HG02610 (cell line): ENCODE data around the gene MTCL1.

ENCODE experiments used
- ATAC-seq: cut with Tn5 transposase; IDR thresholded peaks from one replicate; pipeline ENCODE4 v1.9.1; 2021; ENCODE audit warnings: mild to moderate bottlenecking, moderate library complexity; ENCODE audit not compliant: unreplicated experiment

The MTCL1 gene

DNA sequence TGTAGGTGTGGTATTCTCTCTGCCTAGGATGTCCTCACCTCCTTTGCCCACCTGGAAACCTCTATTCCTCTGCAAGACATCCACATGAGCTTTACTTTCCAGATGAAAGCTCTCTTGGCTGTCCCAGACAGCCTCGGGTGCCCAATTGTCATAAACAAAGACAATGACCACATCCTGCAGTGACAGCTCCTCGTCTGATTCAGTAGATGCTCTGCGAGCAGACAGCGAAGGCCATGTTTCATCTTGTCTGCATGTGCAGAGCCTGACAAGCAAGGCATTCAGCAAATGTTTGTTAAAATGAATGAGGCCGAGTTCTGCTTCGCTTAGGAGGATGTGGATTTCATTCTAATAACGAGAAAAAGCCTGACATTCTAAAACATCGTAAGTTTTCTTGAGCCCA, 150.9 kb downstream of the MTCL1 start:
- ATAC-seq = no peak

DNA sequence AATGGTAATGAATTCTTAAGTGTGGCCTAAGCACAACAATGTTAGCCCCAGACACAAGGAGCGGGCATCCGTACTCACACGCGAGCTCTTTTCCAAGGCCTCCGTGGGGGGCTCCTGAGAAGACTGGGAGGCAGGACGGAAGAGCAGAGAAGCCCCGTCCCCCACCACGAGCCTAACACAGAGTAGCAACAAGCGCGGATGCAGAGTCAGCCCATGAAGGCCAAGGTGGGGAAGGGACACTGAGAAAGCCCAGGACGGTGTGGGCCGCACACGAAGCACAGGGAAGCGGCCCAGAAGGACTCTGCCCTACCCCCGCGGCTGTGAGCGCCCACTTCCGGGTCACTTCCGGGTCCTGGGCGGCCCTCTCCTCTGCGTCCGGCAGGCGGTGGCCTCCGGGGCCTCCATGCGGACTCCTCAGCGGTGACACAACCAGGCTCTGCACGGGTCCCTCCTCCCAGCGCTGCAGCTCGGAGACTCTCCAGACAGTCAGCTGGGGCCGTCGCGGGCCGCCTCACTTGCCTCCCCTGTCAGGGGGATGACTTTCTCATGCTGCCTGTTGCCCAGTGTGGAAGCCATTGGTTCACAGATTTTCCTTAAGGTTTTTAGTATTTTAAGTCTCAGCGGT, 151.5 kb downstream of the MTCL1 start:
- no peak for ATAC-seq

DNA sequence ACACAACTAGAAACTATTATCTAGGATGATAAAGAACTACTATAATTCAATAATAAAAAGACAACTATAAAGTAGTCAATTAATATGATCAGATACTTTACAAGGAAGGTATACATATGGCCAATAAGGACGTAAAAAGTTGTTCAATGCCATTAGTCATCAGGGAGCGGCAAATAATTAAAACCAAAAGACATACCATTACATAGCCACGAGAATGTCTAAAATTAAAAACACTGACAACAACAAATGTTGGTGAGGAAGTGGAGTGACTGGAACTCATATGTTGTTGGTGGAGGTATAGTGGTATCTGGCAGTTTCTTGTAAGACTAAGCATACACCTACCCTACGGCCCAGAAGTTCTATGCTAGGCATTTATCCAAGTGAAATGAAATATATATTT, 152.4 kb downstream of the MTCL1 start:
- no peak for ATAC-seq

DNA sequence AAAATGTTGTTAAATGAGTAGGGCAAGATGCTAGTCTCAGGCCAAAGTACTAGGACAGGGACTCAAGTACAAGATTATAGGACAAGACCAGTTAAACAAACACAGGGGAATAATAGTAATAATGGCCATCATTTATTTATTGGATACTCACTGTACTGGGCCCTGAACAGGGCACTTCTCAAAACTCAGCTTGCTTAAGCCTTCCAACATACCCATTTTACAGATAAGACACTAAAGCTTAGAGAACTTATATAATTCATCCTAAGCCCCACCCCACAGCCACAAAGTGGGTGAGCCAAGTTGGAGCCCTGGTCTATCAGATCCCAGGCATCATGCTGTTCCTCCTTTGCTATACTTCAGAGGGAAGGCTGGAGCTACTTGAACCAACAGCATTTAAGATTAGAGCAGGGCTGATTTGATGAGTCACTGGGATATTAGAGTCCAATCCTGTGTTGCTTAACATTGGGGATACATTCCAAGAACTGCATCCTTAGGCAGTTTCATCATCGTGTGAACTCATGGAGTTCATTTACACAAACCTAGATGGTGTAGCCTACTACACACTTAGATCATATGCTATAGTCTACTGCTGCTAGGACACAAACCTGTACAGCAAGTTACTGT, 153.6 kb downstream of the MTCL1 start:
- ATAC-seq = no peak

DNA sequence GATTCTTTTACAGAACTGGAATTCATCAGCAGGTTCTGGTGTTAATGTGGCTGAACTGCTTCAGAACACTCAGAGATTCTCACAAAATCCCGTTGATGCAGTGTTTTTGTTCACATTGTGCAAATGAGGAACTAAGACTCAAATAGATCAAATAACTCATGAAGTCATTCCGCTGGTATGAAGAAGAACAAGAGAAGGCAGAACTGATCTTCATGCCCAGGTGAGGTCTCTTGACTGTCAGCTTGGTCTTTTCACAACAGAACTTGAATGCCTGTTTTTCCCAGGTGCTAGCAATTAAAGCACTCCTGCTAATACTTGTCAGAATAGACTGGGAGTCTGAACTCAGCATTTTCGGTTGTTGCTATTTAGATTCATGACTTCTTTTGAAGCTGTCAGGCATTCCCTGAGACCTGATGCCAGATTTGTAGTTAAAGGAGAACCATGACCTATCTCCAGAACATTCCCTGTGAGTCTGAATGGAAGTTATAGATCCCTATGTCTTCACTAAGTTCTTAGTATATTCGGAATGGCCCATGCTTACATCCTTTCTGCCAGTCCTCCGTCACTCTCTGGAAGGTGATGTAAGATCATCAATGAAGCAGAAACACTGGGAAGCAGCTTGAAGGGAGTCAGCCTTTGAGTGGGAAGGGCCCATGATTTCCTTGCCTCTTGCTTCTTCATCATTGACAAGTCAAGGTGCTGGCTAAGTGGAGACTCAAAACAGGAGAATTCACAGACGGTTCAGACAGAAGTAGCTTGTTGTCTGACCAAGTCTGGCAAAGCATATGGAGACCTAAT, 155.7 kb downstream of the MTCL1 start:
- no peak for ATAC-seq

DNA sequence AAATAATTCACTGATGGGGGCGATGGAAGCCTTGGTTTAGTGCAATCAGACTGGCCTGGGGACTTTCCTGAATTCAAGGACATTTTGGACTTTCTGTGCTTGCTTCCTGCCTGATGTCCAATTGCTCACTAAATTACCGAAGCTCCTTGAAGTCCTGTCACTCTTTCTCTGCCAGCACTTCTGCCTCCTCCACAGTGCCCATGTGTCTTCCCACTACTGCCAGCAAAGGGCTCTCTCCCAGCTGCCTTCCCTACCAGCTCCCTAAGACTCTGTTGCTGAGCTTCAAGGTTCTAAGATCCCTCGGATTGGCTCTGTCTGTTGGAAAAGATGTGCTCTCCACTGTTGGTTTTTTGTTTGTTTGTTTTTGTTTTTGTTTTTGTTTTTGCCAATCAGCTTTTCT, 158.1 kb downstream of the MTCL1 start:
- no peak for ATAC-seq

DNA sequence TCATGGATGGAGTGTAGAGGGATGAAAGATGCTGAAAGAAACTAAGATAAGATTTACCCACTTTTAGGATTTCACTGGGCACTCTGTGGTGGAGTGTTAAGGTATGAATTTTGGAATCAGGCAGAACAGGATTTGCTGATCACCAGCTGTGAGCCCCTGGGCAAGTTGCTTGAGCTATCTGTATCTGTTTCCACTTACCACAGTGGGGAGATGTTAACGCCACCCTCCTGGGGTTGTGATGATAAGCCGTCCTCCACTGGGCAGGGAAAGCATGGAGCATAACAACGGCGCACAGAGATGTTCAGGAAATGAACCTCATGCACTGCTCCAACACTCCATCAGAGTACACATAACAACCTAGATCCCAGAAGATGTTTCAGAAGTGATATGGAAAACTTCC, 160.6 kb downstream of the MTCL1 start:
- no peak for ATAC-seq

DNA sequence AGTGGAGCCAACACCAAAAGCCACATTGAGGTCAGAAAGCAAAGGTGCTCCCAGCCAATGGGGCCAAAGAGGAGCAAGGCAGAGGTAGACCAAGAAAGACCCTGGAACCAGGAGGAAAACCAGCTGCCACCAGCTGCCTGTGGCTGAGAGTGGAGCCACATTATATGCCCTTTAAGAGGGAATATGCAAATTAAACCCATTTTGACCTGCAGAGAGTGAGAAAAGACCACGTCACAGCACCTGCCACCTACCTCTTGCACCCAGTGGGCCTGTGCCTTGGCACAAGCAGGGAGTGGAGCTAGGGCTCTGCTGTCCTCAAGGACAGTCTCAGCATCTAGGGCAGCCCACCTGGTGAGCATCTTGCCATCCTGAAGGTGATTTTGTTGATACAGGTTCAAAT, 161.3 kb downstream of the MTCL1 start:
- ATAC-seq = no peak

DNA sequence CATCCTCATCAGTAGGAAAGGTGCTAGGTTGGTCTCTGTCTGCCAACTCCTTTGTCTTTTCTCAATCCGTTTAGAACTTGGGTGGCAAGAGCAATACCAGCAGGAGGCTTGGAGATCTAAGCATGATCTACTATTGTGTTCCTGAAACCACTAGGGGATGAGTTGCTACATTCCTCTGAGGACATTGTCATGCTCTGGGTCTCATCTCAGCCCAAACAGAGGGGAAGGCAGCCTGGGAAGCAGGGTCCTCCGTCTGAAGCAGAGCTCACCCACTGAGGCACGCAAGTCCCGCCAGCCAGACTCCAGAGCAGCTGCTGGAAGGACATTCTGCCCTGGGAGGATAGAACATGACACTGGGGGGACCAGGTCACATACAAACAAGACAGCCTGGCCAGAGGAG, 162.9 kb downstream of the MTCL1 start:
- ATAC-seq = no peak

DNA sequence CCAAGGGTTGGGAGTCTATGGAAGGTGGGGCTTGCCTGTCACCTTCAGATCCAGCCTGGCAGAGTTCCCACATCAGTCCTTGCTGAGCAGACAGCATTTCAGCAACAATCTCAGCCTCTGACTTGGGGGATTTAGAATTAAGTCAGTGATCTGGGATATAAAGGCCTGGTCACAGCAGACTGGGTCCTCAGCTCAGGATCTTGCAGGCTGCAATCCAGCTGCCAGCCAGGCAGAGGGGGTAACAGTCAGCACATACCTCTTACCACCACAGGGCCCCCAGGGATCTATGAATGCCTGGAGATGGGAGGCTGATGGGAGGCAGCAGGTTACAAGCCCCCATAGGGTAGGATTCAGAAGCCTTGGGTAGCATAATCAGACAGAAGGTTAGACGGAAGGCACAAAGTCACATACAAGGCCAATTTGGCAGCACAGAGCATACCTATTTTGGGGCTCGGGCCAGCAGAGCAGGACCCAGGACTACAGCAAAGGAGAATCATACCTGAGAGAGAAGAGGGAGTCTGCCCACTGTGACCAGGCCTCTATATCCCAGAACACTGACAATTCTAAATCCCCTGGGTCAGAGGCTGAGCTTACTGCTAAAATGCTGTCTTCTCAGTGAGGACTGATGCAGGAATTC, 163.5 kb downstream of the MTCL1 start:
- no peak for ATAC-seq

DNA sequence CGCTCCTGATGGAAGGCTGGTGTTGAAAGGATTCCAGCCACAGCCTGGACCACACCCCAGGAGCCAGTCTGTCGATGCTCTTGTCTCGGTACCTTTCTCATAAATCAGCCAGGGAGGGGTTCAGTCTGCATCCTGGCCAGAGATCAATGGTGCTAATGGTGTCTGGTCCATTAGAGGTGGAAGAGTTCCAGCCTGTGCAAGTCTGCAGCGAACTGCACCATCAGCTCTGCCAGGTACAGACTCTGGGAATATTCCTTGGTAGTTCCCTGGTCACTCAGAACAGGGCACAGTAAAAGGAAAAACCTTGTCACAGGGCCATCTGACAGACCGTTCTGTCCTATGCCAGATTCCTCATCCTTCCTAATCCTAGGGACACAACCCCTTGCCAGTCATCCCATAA, 164.3 kb downstream of the MTCL1 start:
- no peak for ATAC-seq

DNA sequence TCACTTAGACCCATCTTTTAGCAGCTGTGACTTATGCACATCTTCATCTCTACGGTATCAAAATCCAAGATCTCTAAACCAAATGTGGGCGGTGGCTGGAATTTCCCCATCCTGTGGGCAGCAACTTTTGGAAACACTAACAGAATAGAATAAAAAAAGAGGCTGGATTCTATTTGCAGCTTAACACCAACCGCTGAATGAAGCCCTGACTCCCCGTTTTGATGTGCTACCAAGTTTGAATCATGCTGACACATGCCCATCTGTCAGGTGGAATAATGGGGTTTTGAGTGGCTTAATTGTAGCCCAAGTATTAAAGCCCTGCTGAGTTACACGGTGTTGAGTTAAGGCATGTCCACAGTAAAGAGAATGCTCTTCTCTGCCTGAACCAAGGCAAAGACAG, 165.2 kb downstream of the MTCL1 start:
- no peak for ATAC-seq

DNA sequence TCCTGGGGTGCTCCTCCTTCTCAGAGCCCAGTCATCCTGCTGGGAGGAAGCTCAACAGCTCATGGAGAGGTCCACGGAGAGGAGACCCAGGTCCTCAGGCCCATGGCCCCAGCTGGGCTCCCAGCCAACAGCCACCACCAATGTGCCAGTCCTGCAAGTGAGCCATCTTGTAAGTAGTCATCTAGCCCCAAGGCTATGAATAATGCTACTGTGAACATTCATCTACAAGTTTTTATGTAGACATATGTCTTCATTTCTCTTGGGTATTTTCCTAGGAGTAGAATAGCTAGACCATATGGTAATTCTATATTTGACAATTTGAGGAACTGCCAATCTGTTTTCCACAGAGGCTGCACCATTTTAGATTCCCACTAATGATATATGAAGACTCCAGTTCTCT, 166.1 kb downstream of the MTCL1 start:
- ATAC-seq = no peak

DNA sequence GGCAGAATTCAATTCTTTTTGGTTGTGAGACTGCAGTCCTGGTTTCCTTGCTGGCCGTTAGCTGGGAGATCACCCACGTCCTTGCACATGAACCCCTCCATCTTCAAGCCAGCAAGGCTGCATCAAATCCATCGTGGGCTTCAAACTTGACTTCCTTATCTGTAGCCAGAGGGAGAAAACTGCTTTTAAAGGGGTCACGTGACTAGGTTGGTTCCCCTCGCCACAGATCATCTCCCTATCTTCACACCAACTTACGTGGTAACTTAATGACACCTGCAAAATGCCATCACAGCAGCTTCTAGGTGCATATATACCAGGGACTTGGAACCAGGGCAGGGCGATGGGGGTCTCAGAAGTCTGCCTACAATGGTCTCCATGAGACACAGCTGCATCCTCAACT, 169.5 kb downstream of the MTCL1 start:
- no peak for ATAC-seq

DNA sequence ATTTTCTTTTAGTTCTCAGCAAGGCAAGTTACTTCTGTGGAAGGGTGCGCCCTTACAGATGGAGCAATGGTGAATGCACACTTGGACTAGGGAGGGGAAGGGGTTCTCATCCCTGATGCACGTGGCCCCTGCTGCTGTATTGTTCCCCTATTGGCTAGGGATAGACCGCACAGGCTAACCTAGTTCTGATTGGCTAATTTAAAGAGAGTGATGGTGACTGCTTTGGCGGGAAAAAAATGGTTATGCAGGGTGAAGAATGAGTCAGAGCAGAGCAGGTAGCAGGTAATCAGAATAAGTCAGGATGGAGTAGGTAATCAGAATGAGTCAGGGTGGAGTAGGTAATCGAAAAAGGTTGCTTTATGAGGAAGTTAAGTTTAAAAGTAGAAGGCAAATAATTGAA, 171.5 kb downstream of the MTCL1 start:
- ATAC-seq = no peak

DNA sequence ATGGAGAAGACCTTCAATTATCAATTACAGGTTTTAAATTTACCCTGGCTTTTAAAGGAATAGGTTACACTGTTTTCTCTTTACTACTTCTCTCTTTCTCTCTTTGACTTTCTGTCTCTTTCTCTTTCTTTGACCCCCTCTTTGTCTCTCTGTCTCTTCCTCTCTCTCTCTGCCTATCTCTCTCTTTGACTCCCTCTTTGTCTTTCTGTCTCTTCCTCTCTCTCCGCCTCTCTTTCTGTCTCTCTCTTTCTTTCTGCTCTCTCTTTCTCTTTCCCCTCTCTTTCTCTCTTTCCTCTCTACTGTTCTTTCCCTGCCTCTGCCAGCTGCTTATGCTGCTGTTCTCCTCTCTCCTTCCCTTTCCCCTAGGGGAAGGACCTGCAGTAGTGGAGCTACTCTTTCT, 175.7 kb downstream of the MTCL1 start:
- no peak for ATAC-seq
